ENCODE measurements around the gene DCTN4.

DNA sequence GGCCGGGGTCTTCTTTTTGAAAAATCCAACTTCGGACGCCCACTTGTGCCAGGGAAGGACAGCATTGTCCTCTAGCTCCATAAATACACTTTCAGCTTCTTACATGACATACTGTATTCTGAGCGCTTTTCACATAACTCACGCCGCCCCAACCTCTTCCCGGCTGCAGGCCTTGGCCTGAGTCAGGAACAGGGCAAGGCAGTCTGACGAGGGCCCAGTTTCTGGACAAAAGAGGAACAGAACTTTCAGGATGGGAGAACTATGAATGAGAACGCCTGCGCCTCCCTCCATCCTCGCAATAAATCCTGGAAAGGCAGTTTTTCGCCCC lies 650 bp downstream of the DCTN4 start:
- no peak for TF ChIP-seq POLR2A (IDR thresholded peaks at IDR 0.05)
- TF ChIP-seq, protein P1, sequence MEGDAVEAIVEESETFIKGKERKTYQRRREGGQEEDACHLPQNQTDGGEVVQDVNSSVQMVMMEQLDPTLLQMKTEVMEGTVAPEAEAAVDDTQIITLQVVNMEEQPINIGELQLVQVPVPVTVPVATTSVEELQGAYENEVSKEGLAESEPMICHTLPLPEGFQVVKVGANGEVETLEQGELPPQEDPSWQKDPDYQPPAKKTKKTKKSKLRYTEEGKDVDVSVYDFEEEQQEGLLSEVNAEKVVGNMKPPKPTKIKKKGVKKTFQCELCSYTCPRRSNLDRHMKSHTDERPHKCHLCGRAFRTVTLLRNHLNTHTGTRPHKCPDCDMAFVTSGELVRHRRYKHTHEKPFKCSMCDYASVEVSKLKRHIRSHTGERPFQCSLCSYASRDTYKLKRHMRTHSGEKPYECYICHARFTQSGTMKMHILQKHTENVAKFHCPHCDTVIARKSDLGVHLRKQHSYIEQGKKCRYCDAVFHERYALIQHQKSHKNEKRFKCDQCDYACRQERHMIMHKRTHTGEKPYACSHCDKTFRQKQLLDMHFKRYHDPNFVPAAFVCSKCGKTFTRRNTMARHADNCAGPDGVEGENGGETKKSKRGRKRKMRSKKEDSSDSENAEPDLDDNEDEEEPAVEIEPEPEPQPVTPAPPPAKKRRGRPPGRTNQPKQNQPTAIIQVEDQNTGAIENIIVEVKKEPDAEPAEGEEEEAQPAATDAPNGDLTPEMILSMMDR (IDR thresholded peaks at IDR 0.05) = no peak

Measured in Peyer's patch (tissue), 4 donors.